Astrocyte of the cerebellum (primary cell): ENCODE data around the gene PLXNA2.

Source experiments
- DNase-seq: peaks from one replicate; pipeline ENCODE4 v3.0.0-alpha.2; 2011; ENCODE audit warnings: low read depth
- H3K4me3 ChIP-seq: 2 replicates; pipeline ENCODE4 v1.5.1; 2011; ENCODE audit warnings: mild to moderate bottlenecking, low read depth, low read length, moderate library complexity
- CTCF ChIP-seq: IDR thresholded peaks from 2 replicates; pipeline ENCODE4 v1.5.1; 2012; ENCODE audit warnings: low read length, low read depth, moderate library complexity, mild to moderate bottlenecking; ENCODE audit errors: missing control alignments
- in situ Hi-C: cut with HindIII; loops from 2 replicates; pipeline ENCODE4 v1.10.0; 2017; ENCODE audit warnings: low sequenced_read_pairs

PLXNA2 gene

GRCh38 chr1:208068407-208068806, 175.8 kb downstream of the PLXNA2 start:
- no peak for TF ChIP-seq CTCF
- no peak overlapping the region for H3K4me3 ChIP-seq
- no peak for DNase-seq
- in situ Hi-C loops, result no loop called here

GRCh38 chr1:208066583-208066982, 177.6 kb downstream of the PLXNA2 start:
- in situ Hi-C loops, result no loop called here
- TF ChIP-seq CTCF, result no peak
- H3K4me3 ChIP-seq, result no peak overlapping the region
- no peak for DNase-seq

GRCh38 chr1:208065862-208066261, 178.3 kb downstream of the PLXNA2 start:
- no peak for DNase-seq
- TF ChIP-seq CTCF, result no peak
- no peak overlapping the region for H3K4me3 ChIP-seq
- in situ Hi-C loops, result no loop called here

GRCh38 chr1:208061632-208062031, 182.6 kb downstream of the PLXNA2 start:
- no peak for DNase-seq
- no peak for TF ChIP-seq CTCF
- H3K4me3 ChIP-seq, result no peak overlapping the region
- in situ Hi-C loops, result no loop called here

- in situ Hi-C loops, result no loop called here
- no peak for TF ChIP-seq CTCF
- DNase-seq, result no peak
- no peak overlapping the region for H3K4me3 ChIP-seq
Measured at GRCh38 chr1:208061118-208061517, 183.1 kb downstream of the PLXNA2 start.

GRCh38 chr1:208060215-208060869, 183.8 kb downstream of the PLXNA2 start:
- no peak for DNase-seq
- in situ Hi-C loops, result no loop called here
- no peak overlapping the region for H3K4me3 ChIP-seq
- no peak for TF ChIP-seq CTCF
